HL-60 (cell line): Measurements from ENCODE around the gene RANBP3.

ENCODE experiments used
- DNase-seq, 2 experiments: peaks; one replicate each; pipeline ENCODE4 v3.0.0-alpha.2; 2010 to 2020; ENCODE audit warnings: low read depth in 1 of 2, low spot score in 1 of 2
- H3K27ac ChIP-seq: fragments of 250-450 bp; sonication (Bioruptor Pico); replicated peaks from 2 replicates; pipeline ENCODE4 v1.5.1; 2020; ENCODE audit warnings: mild to moderate bottlenecking, moderate library complexity
- H3K27me3 ChIP-seq: fragments of 250-450 bp; sonication (Bioruptor Pico); 2 replicates; pipeline ENCODE4 v1.5.1; 2021; ENCODE audit warnings: mild to moderate bottlenecking, moderate library complexity; ENCODE audit not compliant: insufficient read depth, poor library complexity, severe bottlenecking
- H3K4me3 ChIP-seq: replicated peaks from 2 replicates; pipeline ENCODE4 v1.5.1; 2011; ENCODE audit warnings: mild to moderate bottlenecking, control low read depth, low read length; ENCODE audit not compliant: insufficient read depth
- GABPA ChIP-seq: IDR thresholded peaks from 2 replicates; pipeline ENCODE4 v1.6.1; 2012; ENCODE audit warnings: low read depth
- POLR2AphosphoS5 ChIP-seq: IDR thresholded peaks from 2 replicates; pipeline ENCODE4 v1.6.1; 2012; ENCODE audit warnings: low read depth
- SPI1 ChIP-seq: IDR thresholded peaks from 2 replicates; pipeline ENCODE4 v1.6.1; 2012; ENCODE audit warnings: low read depth, mild to moderate bottlenecking, borderline replicate concordance
- TF ChIP-seq, protein P1 (sequence below): IDR thresholded peaks from 2 replicates; pipeline ENCODE4 v1.6.1; 2012; ENCODE audit warnings: low read depth; ENCODE audit not compliant: insufficient replicate concordance
- TF ChIP-seq, protein P2 (sequence below): IDR thresholded peaks from one replicate; pipeline ENCODE4 v1.5.1; 2011; ENCODE audit warnings: low read length, control low read depth, inconsistent platforms; ENCODE audit not compliant: insufficient read depth

Gene RANBP3

GRCh38 chr19:5994405-5995165 is 16.6 kb upstream of the RANBP3 start:
- Histone ChIP-seq H3K27ac (no peak overlapping the region), H3K27me3 (no peaks in the 10 kb centered on the region), H3K4me3 (no peak overlapping the region)
- DNase-seq: no peak
- TF ChIP-seq POLR2AphosphoS5 (no peak), SPI1 (no peak), GABPA (no peak)
- TF ChIP-seq, protein P1, sequence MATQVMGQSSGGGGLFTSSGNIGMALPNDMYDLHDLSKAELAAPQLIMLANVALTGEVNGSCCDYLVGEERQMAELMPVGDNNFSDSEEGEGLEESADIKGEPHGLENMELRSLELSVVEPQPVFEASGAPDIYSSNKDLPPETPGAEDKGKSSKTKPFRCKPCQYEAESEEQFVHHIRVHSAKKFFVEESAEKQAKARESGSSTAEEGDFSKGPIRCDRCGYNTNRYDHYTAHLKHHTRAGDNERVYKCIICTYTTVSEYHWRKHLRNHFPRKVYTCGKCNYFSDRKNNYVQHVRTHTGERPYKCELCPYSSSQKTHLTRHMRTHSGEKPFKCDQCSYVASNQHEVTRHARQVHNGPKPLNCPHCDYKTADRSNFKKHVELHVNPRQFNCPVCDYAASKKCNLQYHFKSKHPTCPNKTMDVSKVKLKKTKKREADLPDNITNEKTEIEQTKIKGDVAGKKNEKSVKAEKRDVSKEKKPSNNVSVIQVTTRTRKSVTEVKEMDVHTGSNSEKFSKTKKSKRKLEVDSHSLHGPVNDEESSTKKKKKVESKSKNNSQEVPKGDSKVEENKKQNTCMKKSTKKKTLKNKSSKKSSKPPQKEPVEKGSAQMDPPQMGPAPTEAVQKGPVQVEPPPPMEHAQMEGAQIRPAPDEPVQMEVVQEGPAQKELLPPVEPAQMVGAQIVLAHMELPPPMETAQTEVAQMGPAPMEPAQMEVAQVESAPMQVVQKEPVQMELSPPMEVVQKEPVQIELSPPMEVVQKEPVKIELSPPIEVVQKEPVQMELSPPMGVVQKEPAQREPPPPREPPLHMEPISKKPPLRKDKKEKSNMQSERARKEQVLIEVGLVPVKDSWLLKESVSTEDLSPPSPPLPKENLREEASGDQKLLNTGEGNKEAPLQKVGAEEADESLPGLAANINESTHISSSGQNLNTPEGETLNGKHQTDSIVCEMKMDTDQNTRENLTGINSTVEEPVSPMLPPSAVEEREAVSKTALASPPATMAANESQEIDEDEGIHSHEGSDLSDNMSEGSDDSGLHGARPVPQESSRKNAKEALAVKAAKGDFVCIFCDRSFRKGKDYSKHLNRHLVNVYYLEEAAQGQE: no peak
- TF ChIP-seq, protein P2, sequence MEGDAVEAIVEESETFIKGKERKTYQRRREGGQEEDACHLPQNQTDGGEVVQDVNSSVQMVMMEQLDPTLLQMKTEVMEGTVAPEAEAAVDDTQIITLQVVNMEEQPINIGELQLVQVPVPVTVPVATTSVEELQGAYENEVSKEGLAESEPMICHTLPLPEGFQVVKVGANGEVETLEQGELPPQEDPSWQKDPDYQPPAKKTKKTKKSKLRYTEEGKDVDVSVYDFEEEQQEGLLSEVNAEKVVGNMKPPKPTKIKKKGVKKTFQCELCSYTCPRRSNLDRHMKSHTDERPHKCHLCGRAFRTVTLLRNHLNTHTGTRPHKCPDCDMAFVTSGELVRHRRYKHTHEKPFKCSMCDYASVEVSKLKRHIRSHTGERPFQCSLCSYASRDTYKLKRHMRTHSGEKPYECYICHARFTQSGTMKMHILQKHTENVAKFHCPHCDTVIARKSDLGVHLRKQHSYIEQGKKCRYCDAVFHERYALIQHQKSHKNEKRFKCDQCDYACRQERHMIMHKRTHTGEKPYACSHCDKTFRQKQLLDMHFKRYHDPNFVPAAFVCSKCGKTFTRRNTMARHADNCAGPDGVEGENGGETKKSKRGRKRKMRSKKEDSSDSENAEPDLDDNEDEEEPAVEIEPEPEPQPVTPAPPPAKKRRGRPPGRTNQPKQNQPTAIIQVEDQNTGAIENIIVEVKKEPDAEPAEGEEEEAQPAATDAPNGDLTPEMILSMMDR: no peak

DNA sequence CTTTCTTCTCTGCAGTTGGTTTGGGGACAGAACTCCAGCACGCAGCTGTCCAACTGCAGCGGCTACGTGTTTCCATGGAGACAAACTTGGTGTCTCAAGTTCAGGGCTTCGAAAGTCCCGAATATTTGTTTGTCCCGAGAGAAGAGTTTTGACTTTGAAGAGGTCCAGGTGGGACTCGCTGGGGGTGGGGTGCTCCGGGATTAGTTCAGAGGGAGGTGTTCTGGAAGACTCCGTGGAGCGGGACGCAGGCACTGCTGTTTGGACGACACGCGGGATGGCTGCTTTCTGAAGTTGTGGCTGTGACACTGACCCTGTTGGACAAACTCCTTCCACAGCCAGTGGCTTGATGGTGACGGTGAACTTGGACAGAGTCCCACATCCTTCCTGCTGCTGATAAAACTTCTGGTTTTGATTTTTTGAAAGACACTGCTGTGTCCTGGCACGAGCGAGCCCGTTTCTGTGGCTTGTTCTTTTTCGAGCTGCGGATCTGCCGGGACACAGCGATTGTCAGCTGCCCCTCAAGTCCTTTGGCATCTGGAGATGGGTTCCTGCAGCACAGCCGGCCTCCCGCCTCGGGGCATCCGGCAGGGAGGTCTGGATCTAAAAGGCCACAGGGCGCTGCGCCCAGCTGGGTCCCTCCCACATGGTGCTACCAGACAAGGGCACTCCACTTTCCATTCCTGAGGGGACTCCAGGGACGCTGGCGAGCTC is 15.9 kb upstream of the RANBP3 start:
- TF ChIP-seq SPI1: no peak
- no peak for DNase-seq
- Histone ChIP-seq H3K27ac (no peak overlapping the region), H3K4me3 (no peak overlapping the region), H3K27me3 (no peaks in the 10 kb centered on the region)

GRCh38 chr19:5993201-5993600 is 15.3 kb upstream of the RANBP3 start:
- TF ChIP-seq SPI1 (no peak), GABPA (no peak), POLR2AphosphoS5 (no peak)
- TF ChIP-seq, protein P1: no peak
- TF ChIP-seq, protein P2: no peak
- Histone ChIP-seq H3K27ac (no peak overlapping the region), H3K27me3 (no peaks in the 10 kb centered on the region), H3K4me3 (no peak overlapping the region)
- DNase-seq: no peak

GRCh38 chr19:5992756-5993155 is 14.8 kb upstream of the RANBP3 start:
- Histone ChIP-seq H3K27ac (no peak overlapping the region), H3K27me3 (no peaks in the 10 kb centered on the region), H3K4me3 (no peak overlapping the region)
- TF ChIP-seq, protein P1: no peak
- TF ChIP-seq SPI1: no peak
- TF ChIP-seq, protein P2: no peak
- DNase-seq: no peak
